SK-N-SH (cell line): ENCODE measurements around the gene PPIF. TPM values are rescaled to one million over a fixed set of nuclear protein-coding genes. Genes with fewer than 3 reads are reported as not detected.

Source experiments
- CTCF ChIA-PET: fragments of 300-600, 350-600 bp; formaldehyde crosslinking; extraction: SDS; loops from one replicate; lab custom pipeline; 2021; lab: Yijun Ruan, JAX
- POLR2A ChIA-PET: fragments of 350-600 bp; sonication (Branson Sonifier 250); formaldehyde crosslinking; extraction: SDS; loops from one replicate; lab custom pipeline; 2020; ENCODE audit warnings: antibody characterized with exemption, inconsistent platforms; lab: Yijun Ruan, JAX
- DNase-seq: peaks from one replicate; pipeline ENCODE4 v3.0.0; 2012
- H2AFZ ChIP-seq: fragments of 200-600 bp; sonication (generic); 2 replicates; pipeline ENCODE4 v1.8.1; 2016; ENCODE audit warnings: antibody characterized with exemption, mild to moderate bottlenecking, low read depth
- H3F3A ChIP-seq: fragments of 200-600 bp; sonication (generic); replicated peaks from 2 replicates; pipeline ENCODE3; 2016; ENCODE audit warnings: antibody characterized with exemption, mild to moderate bottlenecking; ENCODE audit not compliant: insufficient read depth
- H3K27ac ChIP-seq, 2 experiments: fragments of 200-500 bp in 1 of 2; fragments of 200-600 bp in 1 of 2; sonication (Bioruptor generic) in 1 of 2; sonication (generic), shearing (Covaris generic) in 1 of 2; 2 replicates each; pipeline versions ENCODE4 v1.5.1 to v1.6.1; 2014 to 2016; ENCODE audit warnings: low read depth in 2 of 2, inconsistent platforms in 1 of 2, low read length in 1 of 2, mild to moderate bottlenecking in 1 of 2, mixed read lengths in 1 of 2
- H3K27me3 ChIP-seq: fragments of 200-600 bp; sonication (generic), shearing (Covaris generic); 2 replicates; pipeline ENCODE4 v1.6.1; 2016; ENCODE audit warnings: mixed run types; ENCODE audit not compliant: insufficient read depth
- H3K36me3 ChIP-seq, 2 experiments: fragments of 200-500 bp in 1 of 2; fragments of 200-600 bp in 1 of 2; sonication (Bioruptor generic) in 1 of 2; sonication (generic) in 1 of 2; replicated peaks in 1 of 2; 2 replicates each; pipeline versions ENCODE3 to v1.5.1; 2014 to 2016; ENCODE audit warnings: low read length in 1 of 2, mild to moderate bottlenecking in 1 of 2; ENCODE audit not compliant: insufficient read depth in 2 of 2, control insufficient read depth in 1 of 2
- H3K4me1 ChIP-seq, 2 experiments: fragments of 200-500 bp in 1 of 2; fragments of 200-600 bp in 1 of 2; sonication (Bioruptor generic) in 1 of 2; sonication (generic), shearing (Covaris generic) in 1 of 2; 2 replicates each; pipeline versions ENCODE4 v1.5.1 to v1.6.1; 2014 to 2016; ENCODE audit warnings: low read depth in 1 of 2, low read length in 1 of 2, mixed run types in 1 of 2; ENCODE audit not compliant: insufficient read depth in 2 of 2, control insufficient read depth in 1 of 2
- H3K4me2 ChIP-seq: fragments of 200-600 bp; sonication (generic), shearing (Covaris generic); 2 replicates; pipeline ENCODE4 v1.6.1; 2017; ENCODE audit warnings: mixed run types
- H3K4me3 ChIP-seq, 2 experiments: fragments of 200-500 bp in 1 of 2; fragments of 200-600 bp in 1 of 2; sonication (Bioruptor generic) in 1 of 2; sonication (generic), shearing (Covaris generic) in 1 of 2; 2 replicates each; pipeline versions ENCODE4 v1.5.1 to v1.8.1; 2014 to 2016; ENCODE audit warnings: low read depth in 2 of 2, inconsistent platforms in 1 of 2, low read length in 1 of 2, mild to moderate bottlenecking in 1 of 2, mixed read lengths in 1 of 2, moderate library complexity in 1 of 2
- H3K79me2 ChIP-seq: fragments of 200-600 bp; sonication (generic); 2 replicates; pipeline ENCODE4 v1.8.1; 2017; ENCODE audit warnings: mild to moderate bottlenecking; ENCODE audit not compliant: insufficient read depth
- H3K9ac ChIP-seq: fragments of 200-600 bp; sonication (generic); 2 replicates; pipeline ENCODE4 v1.6.1; 2017; ENCODE audit warnings: mixed run types
- H3K9me2 ChIP-seq: fragments of 200-600 bp; sonication (generic); 2 replicates; pipeline ENCODE4 v1.6.1; 2017; ENCODE audit warnings: mixed run types
- H3K9me3 ChIP-seq: fragments of 200-600 bp; sonication (generic); 2 replicates; pipeline ENCODE4 v1.6.1; 2017; ENCODE audit warnings: mixed run types, mild to moderate bottlenecking, moderate library complexity
- H4K20me1 ChIP-seq: fragments of 200-600 bp; sonication (generic); 2 replicates; pipeline ENCODE4 v1.6.1; 2017; ENCODE audit warnings: mild to moderate bottlenecking, mixed run types; ENCODE audit not compliant: insufficient read depth
- CHD2 ChIP-seq: fragments of 150-350 bp; IDR thresholded peaks from 2 replicates; pipeline ENCODE4 v1.6.1; 2018; ENCODE audit warnings: low read length; ENCODE audit not compliant: partially characterized antibody
- ELF1 ChIP-seq: IDR thresholded peaks from 2 replicates; pipeline ENCODE4 v1.4.0; 2012
- FOXJ3 ChIP-seq: sonication (generic); formaldehyde crosslinking; IDR thresholded peaks from 2 replicates; pipeline ENCODE4 v1.5.1; 2020; ENCODE audit warnings: mild to moderate bottlenecking, missing genetic modification reagents
- GATA2 ChIP-seq: sonication (generic); formaldehyde crosslinking; IDR thresholded peaks from 2 replicates; pipeline ENCODE4 v1.5.0; 2020; ENCODE audit warnings: mild to moderate bottlenecking, missing genetic modification reagents
- MEF2A ChIP-seq: IDR thresholded peaks from 2 replicates; pipeline ENCODE4 v1.4.0; 2012; ENCODE audit warnings: low read depth, borderline replicate concordance
- NFIC ChIP-seq: IDR thresholded peaks from 2 replicates; pipeline ENCODE4 v1.4.0; 2012; ENCODE audit warnings: borderline replicate concordance
- NRF1 ChIP-seq: IDR thresholded peaks from 2 replicates; pipeline ENCODE4 v1.6.1; 2012; ENCODE audit warnings: low read depth, mild to moderate bottlenecking, low read length
- RXRA ChIP-seq: IDR thresholded peaks from 2 replicates; pipeline ENCODE4 v1.4.0; 2012; ENCODE audit warnings: low read depth, mild to moderate bottlenecking, borderline replicate concordance
- SIN3A ChIP-seq: IDR thresholded peaks from 2 replicates; pipeline ENCODE4 v1.6.1; 2012; ENCODE audit warnings: low read depth, mild to moderate bottlenecking, low read length, moderate library complexity, borderline replicate concordance
- TAF1 ChIP-seq: IDR thresholded peaks from 2 replicates; pipeline ENCODE4 v1.6.1; 2012; ENCODE audit warnings: low read depth, mild to moderate bottlenecking, low read length, moderate library complexity, borderline replicate concordance
- YY1 ChIP-seq: IDR thresholded peaks from 2 replicates; pipeline ENCODE4 v1.4.0; 2012; ENCODE audit warnings: low read depth, mild to moderate bottlenecking
- WGBS: methylation state at CpG from one replicate; pipeline ENCODE4 v1.1.6; 2017; ENCODE audit warnings: low lambda C conversion rate; 5-methylcytosine and 5-hydroxymethylcytosine counted together
- polyA plus RNA-seq, 3 experiments: library from polyadenylated mRNA; depleted of rRNA; stranded (reverse); fragments of >200 nt; gene quantifications; 2 replicates each; pipeline ENCODE4 v1.2.3, GENCODE V29; 2012
- TF ChIP-seq, protein P1 (sequence below): IDR thresholded peaks from 2 replicates; pipeline ENCODE4 v1.4.0; 2012; ENCODE audit warnings: low read depth, borderline replicate concordance
- TF ChIP-seq, protein P2 (sequence below): fragments of 150-350 bp; IDR thresholded peaks from 2 replicates; pipeline ENCODE4 v1.6.1; 2016; ENCODE audit warnings: mild to moderate bottlenecking, low read depth, low read length
- TF ChIP-seq, protein P3 (sequence below): IDR thresholded peaks from 2 replicates; pipeline ENCODE4 v1.4.0; 2012; ENCODE audit warnings: low read depth

Gene PPIF
- polyA plus RNA-seq, 1 of the 3 experiments (the other 2 are of a cell fraction): 85.9 TPM

DNA sequence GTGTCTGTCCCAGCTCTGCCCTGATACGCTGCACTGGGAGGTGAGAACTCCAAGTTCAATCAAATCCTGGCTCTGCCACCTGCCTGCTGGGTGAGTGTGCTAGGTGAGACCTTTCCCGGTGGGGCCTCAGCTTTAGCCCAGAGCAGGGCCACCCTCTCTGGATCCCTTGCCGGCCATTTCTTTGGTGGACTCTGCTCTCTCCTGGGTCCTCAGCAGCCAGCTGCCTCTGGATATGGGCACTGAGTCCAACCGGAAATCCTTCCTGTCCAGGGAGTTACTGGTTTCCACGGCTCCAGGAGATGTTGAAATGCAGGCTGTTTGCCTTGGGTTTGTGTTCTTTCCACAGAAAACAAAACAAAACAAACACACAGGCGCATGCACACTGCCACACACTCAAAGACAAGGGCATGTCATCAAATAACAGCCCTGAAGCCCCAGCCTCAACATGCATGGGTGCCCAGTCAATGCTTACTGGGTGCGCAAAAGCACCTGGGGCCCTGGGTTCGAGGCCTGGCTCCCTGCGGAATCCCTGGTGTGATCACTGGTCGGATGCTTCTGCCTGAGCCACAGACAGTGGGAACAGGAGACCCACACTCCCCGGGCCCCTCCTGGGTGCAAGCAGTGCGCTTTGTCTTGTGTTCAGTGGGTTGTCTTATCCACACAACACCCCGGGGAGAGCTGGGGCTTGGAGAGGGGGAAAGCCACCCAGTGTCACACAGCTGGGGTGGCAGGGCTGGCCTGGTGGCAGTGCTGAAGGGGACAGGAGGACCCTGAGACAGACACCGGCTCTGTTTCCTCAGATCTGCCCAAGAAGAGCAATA lies 33.1 kb downstream of the PPIF start:
- no peak overlapping the region for H3K4me3 ChIP-seq
- H3K36me3 ChIP-seq: peaks cover 0 to 2% of the 10 kb centered on the region in 2 experiments
- H2AFZ ChIP-seq: no peak overlapping the region
- H3K79me2 ChIP-seq: no peaks in the 10 kb centered on the region
- H4K20me1 ChIP-seq: no peaks in the 10 kb centered on the region
- no peak overlapping the region for H3K4me2 ChIP-seq
- H3K27me3 ChIP-seq: no peaks in the 10 kb centered on the region
- CTCF ChIA-PET: interaction anchor here (2.3 to 5.5 kb wide), 2 partner anchors 87 to 107 kb away, joined by 13 to 24 read pairs; no protein-coding TSS in a partner anchor
- TF ChIP-seq GATA2 (CRISPR knock-in tag) (no peak), NFIC (no peak), TAF1 (no peak), ELF1 (no peak), CHD2 (no peak), NRF1 (no peak), MEF2A (no peak), RXRA (no peak), YY1 (no peak), SIN3A (no peak), FOXJ3 (CRISPR knock-in tag) (no peak)
- TF ChIP-seq, protein P1, sequence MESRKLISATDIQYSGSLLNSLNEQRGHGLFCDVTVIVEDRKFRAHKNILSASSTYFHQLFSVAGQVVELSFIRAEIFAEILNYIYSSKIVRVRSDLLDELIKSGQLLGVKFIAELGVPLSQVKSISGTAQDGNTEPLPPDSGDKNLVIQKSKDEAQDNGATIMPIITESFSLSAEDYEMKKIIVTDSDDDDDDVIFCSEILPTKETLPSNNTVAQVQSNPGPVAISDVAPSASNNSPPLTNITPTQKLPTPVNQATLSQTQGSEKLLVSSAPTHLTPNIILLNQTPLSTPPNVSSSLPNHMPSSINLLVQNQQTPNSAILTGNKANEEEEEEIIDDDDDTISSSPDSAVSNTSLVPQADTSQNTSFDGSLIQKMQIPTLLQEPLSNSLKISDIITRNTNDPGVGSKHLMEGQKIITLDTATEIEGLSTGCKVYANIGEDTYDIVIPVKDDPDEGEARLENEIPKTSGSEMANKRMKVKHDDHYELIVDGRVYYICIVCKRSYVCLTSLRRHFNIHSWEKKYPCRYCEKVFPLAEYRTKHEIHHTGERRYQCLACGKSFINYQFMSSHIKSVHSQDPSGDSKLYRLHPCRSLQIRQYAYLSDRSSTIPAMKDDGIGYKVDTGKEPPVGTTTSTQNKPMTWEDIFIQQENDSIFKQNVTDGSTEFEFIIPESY: no peak
- TF ChIP-seq, protein P2, sequence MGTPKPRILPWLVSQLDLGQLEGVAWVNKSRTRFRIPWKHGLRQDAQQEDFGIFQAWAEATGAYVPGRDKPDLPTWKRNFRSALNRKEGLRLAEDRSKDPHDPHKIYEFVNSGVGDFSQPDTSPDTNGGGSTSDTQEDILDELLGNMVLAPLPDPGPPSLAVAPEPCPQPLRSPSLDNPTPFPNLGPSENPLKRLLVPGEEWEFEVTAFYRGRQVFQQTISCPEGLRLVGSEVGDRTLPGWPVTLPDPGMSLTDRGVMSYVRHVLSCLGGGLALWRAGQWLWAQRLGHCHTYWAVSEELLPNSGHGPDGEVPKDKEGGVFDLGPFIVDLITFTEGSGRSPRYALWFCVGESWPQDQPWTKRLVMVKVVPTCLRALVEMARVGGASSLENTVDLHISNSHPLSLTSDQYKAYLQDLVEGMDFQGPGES: no peak
- TF ChIP-seq, protein P3, sequence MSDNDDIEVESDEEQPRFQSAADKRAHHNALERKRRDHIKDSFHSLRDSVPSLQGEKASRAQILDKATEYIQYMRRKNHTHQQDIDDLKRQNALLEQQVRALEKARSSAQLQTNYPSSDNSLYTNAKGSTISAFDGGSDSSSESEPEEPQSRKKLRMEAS: no peak
- TF ChIP-seq, all 33 proteins: peak for 0
- Histone ChIP-seq H3K4me1 (peaks cover 9% of the 10 kb centered on the region in 2 experiments; a peak in 2 of 4 replicates), H3K27ac (no peak overlapping the region), H3K9ac (no peak overlapping the region), H3K9me3 (no peaks in the 10 kb centered on the region), H3K9me2 (no peaks in the 10 kb centered on the region), H3F3A (peaks cover 13% of the 10 kb centered on the region)
- no peak for DNase-seq
- POLR2A ChIA-PET: interaction anchor here (0.6 kb wide), 1 partner anchor 15 kb away, joined by 5 read pairs; no protein-coding TSS in a partner anchor
- WGBS: 62% methylated on average over 6 of the region's 14 CpGs
